Stimulated activated CD4-positive, alpha-beta T cell treated with anti-CD3 and anti-CD28 coated beads, Interleukin-4, amount 100 ng/mL, for 1 hour (primary cell): ENCODE results near the gene ZBTB3.
"Not testable (repeated sequence)": the region's sequence is repeated elsewhere in the genome, so short reads cannot be mapped to it uniquely, and the experiment has no call there.

Experiments
- DNase-seq: peaks from one replicate; pipeline ENCODE4 v3.0.0-alpha.2; 2020

The ZBTB3 gene

DNA sequence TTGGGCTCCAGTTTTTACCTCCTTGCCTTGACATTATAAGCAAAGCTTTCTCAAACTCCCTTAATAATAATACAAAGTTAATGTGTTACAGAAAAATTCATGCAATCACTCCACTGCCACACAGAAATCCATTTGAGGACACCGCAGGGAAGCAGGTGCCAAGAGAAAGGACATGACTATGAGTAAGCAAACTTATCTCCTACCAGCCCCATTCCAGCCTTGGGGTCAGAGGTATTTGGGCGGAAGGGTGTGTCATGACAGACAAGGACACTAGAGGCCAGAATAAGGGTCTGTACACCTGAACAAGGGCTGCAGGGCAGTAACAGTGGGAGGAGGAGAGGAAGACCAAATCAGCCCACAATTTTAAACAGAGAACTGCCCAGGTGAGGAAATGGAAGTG is 40.6 kb downstream of the ZBTB3 start:
- DNase-seq: no peak

DNA sequence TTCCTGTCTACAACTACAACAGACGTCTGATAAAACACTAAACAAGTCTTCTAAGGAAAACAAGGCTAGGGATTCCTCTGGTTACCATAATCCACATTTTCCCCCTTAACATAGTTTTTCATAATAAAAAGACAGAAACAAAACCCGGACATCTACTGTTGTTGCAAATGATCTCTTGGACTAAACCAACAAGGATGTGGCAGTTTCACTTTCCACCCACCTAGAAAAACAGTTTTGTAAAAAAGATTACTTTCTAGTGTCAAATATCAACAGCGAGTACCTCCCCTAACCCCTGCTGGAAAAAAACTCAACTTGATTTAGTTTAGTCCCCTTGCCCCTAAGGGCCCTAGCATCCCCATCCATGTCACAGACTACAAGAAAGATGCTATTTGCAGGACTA is 41.1 kb downstream of the ZBTB3 start:
- DNase-seq: no peak

DNA sequence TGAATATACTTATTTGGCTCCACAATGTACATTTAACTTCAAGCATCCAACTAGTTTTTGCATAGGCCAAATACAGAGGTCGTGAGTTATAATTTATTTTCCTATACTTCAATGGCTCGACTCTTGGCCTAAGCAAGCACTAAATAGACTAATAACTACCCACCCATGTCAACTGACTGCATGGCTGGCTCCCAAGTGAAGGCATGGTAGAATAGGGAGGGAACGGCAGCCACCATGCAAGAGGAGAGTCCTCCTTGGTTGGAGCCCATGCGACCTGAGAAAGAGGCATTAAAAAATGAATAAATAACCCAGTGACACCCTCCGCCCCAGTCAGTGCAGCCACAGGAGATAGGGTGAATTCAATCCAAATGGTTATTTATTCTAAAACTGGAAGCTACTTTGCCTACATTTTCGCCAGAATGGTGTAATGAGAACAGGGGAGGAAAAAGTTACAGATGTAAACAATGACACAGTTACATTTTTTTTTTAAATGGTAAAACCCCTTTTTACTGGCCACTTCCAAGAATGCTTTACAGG is 41.6 kb downstream of the ZBTB3 start:
- DNase-seq: no peak

DNA sequence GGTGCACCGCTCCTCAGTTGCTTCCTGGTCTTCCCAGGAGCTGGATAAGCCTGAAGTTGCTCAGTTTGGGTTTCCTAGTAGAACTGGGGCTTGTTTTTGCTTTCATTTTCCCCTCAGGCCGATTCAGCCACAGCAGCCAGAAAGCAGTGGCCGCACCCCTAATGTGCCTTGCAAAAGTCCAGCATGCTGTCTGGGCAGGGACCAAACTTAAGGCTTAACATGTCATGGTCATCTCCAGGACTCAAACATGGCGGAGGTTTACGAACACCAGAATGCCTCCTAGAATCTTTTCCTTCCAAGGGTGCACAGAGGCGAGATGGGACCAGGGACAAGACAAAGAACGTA is 44.0 kb downstream of the ZBTB3 start:
- peak; percentile 21 for DNase-seq

DNA sequence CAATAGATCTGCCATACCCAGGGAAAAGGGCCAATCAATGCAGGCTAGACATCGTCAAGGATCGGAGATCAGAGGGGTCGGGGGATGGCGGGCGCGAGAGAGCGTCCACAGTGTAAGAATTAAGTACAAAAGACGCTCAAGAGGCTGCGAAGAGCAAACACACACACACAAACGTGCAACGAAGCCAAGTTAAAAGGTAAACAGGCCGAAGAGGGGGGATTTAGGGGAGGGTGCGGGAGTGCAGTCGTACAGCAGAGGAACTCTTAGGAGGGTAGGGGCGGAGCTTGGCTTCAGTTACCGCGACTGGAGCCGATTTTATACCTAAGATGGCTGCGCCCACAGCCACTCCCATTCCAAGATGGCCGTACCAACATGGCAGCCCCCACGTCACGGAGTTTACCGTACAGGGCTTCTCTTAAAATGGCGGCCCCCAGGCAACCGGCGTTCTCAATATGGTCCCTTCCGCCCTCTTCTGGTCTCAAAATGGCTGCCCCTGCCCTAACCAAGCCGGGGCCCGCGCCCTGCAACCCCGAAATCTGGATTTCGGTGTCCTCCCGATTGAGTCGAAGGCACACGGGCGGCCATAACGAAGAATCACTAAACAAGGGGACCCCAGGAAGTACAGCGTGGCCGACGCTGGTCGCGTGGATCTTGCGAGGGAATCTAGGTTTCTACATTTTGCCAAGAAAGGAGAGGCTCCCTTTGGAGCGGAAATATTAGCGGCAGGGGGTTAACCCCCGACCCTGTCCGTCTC is 44.5 kb downstream of the ZBTB3 start:
- peak; percentile 93 for DNase-seq

DNA sequence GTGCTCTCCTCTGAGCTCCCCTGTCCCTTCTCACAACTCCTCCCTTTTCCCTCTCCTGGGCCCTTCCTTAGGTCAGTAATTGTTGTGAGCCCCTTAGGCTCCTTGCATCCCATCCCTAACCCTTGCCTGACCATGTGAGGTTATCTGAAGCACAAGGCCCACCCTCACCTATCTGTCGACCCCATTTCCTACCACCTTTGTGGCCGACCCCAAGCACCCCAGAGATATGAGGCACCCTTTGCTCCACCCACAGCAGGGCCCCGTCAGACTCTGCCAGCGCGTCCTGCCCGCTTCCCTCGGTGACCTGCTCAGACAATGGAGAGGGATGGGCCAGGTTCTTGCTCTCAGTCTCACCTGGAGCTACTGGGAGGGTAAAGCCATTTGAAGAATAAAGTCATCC is 45.2 kb downstream of the ZBTB3 start:
- DNase-seq: peak; percentile 53

DNA sequence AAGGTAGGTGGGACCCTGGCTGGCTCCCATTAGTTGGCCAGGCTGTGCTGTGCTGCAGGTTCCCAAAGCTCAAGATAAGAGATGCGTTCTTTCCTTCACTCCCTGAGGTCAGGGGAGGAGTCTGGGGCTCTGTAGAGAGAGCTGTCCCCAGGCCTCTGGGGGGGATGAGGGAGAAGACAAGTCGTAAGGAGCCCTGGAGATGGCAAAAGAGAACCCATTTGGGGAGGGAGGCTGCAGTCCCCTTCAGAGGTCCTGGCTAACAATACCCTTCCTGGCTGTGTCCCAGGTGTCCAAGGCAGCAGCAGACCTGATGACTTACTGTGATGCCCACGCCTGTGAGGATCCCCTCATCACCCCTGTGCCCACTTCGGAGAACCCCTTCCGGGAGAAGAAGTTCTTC is 45.6 kb downstream of the ZBTB3 start:
- no peak for DNase-seq

DNA sequence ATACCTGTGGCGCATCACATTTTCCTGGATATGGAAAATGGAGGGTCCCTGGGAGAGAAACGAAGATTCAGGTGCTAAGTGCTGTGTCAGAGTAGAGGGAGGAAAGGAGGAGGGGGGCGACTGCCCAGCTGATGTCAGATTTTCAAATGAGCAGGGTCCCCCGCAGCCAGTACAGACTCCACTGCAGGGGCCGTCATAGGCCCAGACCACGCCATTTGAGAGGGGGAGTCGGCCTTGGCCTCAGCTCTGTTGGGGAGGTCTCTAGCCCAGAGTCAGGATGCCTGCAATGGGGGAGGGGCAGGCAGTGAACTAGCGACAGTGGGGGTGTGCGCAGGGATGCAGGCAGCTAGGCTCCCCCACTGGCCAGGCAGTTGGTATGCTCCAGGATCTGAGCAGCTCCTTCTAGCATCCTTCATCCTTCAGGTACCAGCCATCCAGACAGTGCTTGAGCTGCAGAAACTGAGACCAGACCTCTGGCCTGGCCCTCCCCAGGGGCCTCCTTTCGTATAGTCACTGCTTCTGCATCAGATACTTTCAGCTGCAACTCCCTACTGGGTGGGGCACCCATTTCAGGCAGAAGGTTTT is 46.6 kb downstream of the ZBTB3 start, which contains the start of the genes BSCL2 and GNG3:
Gene BSCL2, minus strand, starts transcription at position 148 of the 585 bp plus-strand sequence. CDS start 229 bp downstream, outside the sequence.
Gene GNG3, plus strand, starts transcription at position 400 of the 585 bp plus-strand sequence. CDS start 620 bp downstream, outside the sequence.
- no peak for DNase-seq

DNA sequence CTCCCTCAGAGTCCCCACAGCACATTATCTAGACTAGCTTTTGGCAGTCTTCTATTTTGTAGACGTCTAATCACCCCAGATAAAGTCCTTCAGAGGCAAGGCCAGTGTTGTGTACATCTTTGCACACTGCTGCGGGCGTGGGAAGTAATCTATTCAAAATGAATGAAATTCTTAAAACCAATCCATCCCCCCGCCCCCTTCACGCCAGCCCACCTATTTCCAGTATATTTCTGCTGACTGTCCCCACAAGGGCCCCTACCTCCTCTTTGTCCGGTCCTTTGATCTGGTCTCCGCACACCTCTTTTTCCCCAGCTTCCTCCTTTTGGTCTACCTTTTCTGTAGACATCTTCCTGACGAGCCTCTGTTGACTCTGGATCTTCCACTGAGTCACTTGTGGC is 47.1 kb downstream of the ZBTB3 start:
- no peak for DNase-seq

DNA sequence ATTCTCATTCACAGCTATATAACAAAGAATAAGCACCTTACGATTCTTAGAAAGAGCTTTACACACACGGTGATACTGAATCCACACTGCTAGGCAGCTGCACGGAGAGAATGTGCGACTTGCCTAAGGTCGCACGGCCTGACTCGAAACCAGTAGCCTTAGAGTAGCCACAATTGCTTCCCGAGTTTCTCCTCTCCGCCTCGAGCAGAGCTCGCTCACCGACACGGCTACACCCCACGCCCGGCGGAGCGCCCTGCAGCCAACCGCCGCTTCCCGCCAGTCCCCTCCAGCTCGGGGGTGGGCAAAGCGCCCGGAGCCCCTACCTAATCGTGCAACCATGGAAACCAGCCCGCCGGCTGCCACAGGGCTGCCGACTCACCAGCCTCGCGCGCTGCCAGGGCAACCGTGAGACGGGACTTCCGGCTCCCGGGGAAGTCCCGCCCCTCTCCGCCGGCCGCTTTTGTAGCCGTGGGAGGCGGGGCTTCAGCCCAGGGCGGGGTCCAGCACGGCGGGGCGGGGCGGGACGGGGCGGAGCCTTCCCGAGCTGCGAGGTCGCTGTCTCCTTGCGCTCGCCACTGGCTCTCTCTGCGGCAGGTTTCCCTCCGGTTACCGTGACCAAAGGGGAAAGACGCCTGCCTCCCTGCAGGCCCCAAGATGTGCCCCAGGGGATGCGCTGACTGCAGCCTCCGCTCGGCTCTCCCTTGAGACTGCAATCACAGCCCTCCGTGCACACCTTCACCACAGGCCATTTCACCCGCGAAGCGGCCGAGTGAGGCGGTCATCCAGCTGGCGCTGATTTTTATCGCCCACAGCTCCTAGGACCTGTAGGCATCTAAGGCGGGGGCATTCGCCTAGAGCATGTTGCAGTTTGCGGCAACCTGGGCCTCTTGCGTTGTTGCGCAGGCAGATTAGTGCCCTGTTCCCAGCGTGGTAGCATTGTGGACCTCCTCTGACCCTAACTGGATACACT is 47.8 kb downstream of the ZBTB3 start:
- peak; percentile 95 for DNase-seq

DNA sequence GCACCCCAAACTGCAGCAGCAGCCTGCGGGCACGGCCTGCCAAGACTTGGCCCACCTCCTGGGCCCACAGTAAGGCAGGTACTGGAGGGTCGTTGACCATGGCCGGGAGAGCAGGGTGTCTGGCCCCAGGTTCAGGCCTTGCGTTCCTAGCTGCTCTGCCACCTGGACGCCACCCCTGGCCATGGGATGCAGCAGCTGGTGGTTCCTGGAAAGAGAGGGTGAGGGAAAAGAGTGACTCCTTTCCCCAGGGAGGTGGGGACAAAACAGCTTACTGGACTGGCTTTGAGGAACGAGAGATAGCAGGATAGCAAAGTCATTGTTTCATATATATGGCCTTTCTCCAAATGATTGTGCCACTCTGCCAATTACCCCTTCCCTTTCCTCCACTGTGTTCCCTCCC is 48.5 kb downstream of the ZBTB3 start:
- no peak for DNase-seq

DNA sequence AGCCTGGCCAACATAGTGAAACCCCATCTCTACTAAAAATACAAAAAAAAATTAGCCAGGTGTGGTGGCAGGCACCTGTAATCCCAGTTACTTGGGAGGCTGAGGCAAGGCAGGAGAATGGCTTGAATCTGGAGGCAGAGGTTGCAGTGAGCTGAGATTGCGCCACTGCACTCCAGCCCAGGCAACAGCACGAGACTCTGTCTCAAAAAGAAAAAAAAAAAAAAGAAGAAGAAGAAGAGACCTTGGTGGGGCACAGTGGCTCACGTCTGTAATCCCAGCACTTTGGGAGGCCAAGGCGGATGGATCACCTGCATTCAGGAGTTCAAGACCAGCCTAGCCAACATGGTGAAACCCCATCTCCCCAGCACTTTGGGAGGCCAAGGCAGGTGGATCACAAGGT is 50.0 kb downstream of the ZBTB3 start:
- not testable (repeated sequence) for DNase-seq

DNA sequence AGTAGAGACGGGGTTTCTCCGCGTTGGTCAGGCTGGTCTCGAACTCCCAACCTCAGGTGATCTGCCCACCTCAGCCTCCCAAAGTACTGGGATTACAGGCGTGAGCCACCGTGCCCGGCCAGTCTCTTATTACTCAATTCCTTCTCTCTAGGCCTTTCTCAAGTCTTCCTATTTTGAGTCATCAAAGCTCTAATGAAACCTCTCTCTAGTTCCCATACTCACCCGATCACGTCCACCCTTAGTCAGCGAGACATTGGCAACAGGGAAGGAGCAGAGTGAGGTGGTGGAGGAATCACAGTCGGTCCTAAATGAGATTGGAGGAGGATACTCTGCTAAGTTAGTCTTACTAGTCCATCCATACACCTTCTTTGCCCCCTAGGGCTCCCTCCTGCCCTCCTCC is 51.7 kb downstream of the ZBTB3 start:
- DNase-seq: no peak
